Activated T-helper 2 cell treated with anti-CD3 and anti-CD28 coated beads, Interferon-gamma antibody, Interleukin-2, Interleukin-4, amounts not matched to agents 10 μg/mL and 5 μg/mL and 100 μg/mL, durations not matched to agents 14 hours and 24 hours and 36 hours (primary cell): ENCODE data around the gene ATP5F1C. TPM values are rescaled to one million over a fixed set of nuclear protein-coding genes. Genes with fewer than 3 reads are reported as not detected.
"Not testable (repeated sequence)": the region's sequence is repeated elsewhere in the genome, so short reads cannot be mapped to it uniquely, and the experiment has no call there.

ENCODE experiments used
- DNase-seq: peaks from one replicate; pipeline ENCODE4 v3.0.0; 2021; ENCODE audit warnings: low spot score
- H3K27ac Mint-ChIP-seq: one replicate; pipeline ENCODE4 v1.8.0; 2021; ENCODE audit warnings: mixed read lengths
- H3K27me3 Mint-ChIP-seq: one replicate; pipeline ENCODE4 v1.8.0; 2021; ENCODE audit warnings: low read depth, mixed read lengths
- H3K36me3 Mint-ChIP-seq: one replicate; pipeline ENCODE4 v1.8.0; 2021; ENCODE audit warnings: low read depth, mixed read lengths
- H3K4me1 Mint-ChIP-seq: one replicate; pipeline ENCODE4 v1.8.0; 2021; ENCODE audit warnings: low read depth, mixed read lengths
- H3K4me3 Mint-ChIP-seq: one replicate; pipeline ENCODE4 v1.8.0; 2021; ENCODE audit warnings: low read depth, mild to moderate bottlenecking, moderate library complexity, mixed read lengths
- H3K9me3 Mint-ChIP-seq: one replicate; pipeline ENCODE4 v1.8.0; 2021; ENCODE audit warnings: mixed read lengths
- intact Hi-C: fragments of 100-400 bp; cut with micrococcal nuclease; formaldehyde crosslinking; loops from one replicate; pipeline ENCODE4 v1.15.1; 2023
- total RNA-seq: library from RNA; stranded (reverse); gene quantifications from 2 replicates; pipeline ENCODE4 v1.2.3, GENCODE V29; 2022

ATP5F1C gene
- total RNA-seq: 354 and 403 TPM in 2 replicates

DNA sequence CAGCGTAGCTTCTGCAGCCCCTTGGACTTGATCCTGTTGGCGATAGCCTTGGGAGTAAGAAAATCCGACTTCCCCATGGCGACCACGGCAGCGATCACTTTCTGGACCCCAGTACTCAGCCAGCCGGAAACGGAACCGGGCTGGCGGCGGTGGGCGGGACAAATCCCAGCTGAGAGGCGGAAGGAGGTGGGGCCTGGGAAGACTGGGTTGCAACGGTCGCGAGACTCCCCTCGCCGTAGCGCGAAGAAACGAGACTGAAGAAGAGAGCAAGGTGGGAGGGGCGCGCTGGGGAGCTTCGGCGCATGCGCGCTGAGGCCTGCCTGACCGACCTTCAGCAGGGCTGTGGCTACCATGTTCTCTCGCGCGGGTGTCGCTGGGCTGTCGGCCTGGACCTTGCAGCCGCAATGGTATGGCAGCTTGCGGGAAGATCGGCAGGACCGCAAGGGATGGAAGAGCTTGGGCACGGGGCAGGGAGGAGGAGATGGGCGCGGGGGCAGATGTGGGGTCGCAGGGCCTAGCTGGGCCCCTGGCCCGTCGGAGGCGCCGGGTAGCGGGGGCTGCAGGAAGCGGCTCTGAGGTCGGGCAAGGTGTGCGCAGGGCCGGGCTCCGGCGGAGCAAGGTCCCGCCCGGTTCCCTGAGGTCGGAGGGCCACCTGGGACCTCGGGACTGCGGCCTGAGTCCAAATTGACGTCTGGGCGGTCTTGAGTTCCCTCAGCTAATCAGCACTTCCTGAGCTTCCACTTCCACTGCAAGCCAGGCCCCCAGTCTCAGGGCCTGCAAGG, at the start of gene ATP5F1C, which contains the start of gene KIN:
ATP5F1C (plus strand) TSS at position 321 of the 782 bp plus-strand sequence; CDS start at position 352, 31 bp downstream.
KIN (minus strand) TSS at position 137 of the 782 bp plus-strand sequence; CDS start at position 77, 60 bp downstream.
- H3K4me3 Mint-ChIP-seq: no peak within 1 kb of the TSS
- peaks cover 36% of the 10 kb centered on the region for H3K4me1 Mint-ChIP-seq
- H3K36me3 Mint-ChIP-seq: peaks cover 35% of the 10 kb centered on the region
- H3K9me3 Mint-ChIP-seq: no peaks in the 10 kb centered on the region
- no peaks in the 10 kb centered on the region for H3K27me3 Mint-ChIP-seq
- H3K27ac Mint-ChIP-seq: no peak within 1 kb of the TSS
- intact Hi-C loops: loop anchor here (1.0 to 10.0 kb wide), 2 partner anchors 30 to 1517 kb away; partner anchors contain the start of gene TAF3
- DNase-seq: peak; percentile 97

GRCh38 chr10:7738536-7739407, 49.2 kb upstream of the ATP5F1C start:
- H3K9me3 Mint-ChIP-seq: no peaks in the 10 kb centered on the region
- H3K4me1 Mint-ChIP-seq: peaks cover 2% of the 10 kb centered on the region
- no peak overlapping the region for H3K27ac Mint-ChIP-seq
- intact Hi-C loops: no loop called here
- DNase-seq: no peak
- H3K27me3 Mint-ChIP-seq: peaks cover 2% of the 10 kb centered on the region
- H3K36me3 Mint-ChIP-seq: no peaks in the 10 kb centered on the region
- no peak overlapping the region for H3K4me3 Mint-ChIP-seq

- Mint-ChIP-seq H3K27ac (no peak overlapping the region), H3K36me3 (no peaks in the 10 kb centered on the region), H3K4me1 (peaks cover 2% of the 10 kb centered on the region), H3K4me3 (no peak overlapping the region), H3K9me3 (no peaks in the 10 kb centered on the region), H3K27me3 (peaks cover 2% of the 10 kb centered on the region)
- DNase-seq: no peak
- intact Hi-C loops: no loop called here
Observed at GRCh38 chr10:7744307-7744706, 43.7 kb upstream of the ATP5F1C start.

DNA sequence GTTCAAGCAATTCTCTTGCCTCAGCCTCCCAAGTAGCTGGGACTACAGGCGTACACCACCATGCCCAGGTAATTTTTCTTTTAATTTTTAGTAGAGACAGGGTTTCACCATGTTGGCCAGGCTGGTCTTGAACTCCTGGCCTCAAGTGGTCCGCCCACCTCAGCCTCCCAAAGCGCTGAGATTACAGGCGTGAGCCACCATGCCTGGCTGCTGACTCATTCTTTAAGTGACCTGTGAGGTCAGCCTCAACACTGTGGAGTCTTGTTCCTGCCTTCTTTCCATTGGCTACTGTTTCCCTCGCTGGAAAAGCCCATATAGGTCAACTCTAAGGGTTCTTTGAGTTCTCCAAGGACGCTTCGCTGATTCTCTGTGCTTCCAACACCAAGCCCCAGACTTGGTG, 39.3 kb upstream of the ATP5F1C start:
- DNase-seq, H3K4me3 Mint-ChIP-seq, H3K27me3 Mint-ChIP-seq, H3K9me3 Mint-ChIP-seq, intact Hi-C loops, H3K4me1 Mint-ChIP-seq, H3K27ac Mint-ChIP-seq: not testable (repeated sequence)
- peaks cover 19% of the 10 kb centered on the region for H3K36me3 Mint-ChIP-seq

DNA sequence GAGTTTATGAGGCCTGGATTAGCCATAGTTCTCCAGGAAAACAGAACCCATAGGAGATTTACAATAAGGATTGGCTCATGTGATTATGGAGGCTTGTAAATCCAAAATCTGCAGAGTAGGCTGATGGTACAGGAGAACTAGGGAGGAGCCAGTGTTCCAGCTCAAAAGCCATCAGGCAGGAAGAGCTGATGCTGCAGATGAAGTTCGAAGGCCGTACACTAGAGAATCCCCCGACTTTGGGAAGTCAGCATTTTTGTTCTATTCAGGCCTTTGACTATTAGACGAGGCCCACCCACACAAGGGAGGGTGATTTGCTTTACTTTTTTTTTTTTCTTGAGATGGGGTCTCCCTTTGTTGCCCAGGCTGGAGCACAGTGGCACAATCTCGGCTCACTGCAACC, 37.8 kb upstream of the ATP5F1C start:
- intact Hi-C loops: no loop called here
- Mint-ChIP-seq H3K27ac (no peak overlapping the region), H3K4me1 (no peaks in the 10 kb centered on the region), H3K9me3 (no peaks in the 10 kb centered on the region), H3K36me3 (peaks cover 31% of the 10 kb centered on the region), H3K27me3 (no peaks in the 10 kb centered on the region), H3K4me3 (no peak overlapping the region)
- no peak for DNase-seq

- Mint-ChIP-seq H3K27ac (no peak overlapping the region), H3K36me3 (peaks cover 37% of the 10 kb centered on the region)
- no peak for DNase-seq
Observed at GRCh38 chr10:7752251-7752650, 35.7 kb upstream of the ATP5F1C start.

GRCh38 chr10:7755103-7755502, 32.9 kb upstream of the ATP5F1C start:
- H3K27ac Mint-ChIP-seq: no peak overlapping the region
- H3K27me3 Mint-ChIP-seq: no peaks in the 10 kb centered on the region
- no peak overlapping the region for H3K4me3 Mint-ChIP-seq
- no peaks in the 10 kb centered on the region for H3K9me3 Mint-ChIP-seq
- no peaks in the 10 kb centered on the region for H3K4me1 Mint-ChIP-seq
- peaks cover 57% of the 10 kb centered on the region for H3K36me3 Mint-ChIP-seq
- intact Hi-C loops: loop anchor here (5.0 kb wide), 1 partner anchor 228 kb away; no protein-coding TSS in a partner anchor
- no peak for DNase-seq

More at GRCh38 chr10:7752251-7752650, 35.7 kb upstream of the ATP5F1C start:
- Mint-ChIP-seq H3K9me3 (no peaks in the 10 kb centered on the region), H3K4me3 (no peak overlapping the region), H3K4me1 (no peaks in the 10 kb centered on the region), H3K27me3 (no peaks in the 10 kb centered on the region)
- intact Hi-C loops: no loop called here

DNA sequence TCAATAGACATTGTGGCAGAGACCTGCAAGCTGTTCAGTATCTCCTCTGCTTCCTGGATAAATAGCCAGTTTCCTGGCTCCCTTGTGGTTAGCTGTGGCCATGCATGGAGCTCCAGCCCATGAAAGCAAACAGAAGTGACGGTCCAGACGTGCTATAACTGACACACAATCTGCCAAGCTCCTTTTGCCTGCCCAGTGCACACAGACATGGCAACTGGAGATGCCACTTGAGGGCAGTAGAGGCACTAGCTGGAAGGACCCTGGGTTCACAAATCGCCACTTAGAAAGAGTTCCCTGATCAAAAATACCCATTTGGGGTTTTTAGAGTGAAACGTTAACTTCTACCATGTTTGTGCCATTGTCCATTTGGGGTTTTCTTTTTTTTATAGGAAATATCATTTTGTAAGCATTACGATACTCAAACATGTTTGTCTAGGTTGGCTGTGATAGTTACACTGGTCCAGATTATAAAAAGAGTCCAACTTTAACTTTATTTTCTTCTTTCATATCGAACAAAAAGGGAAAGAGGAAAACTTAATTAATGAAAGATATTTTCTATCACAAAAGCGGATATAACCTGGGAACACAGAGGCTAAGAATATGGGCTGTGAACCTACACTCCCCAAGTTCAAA, 31.5 kb upstream of the ATP5F1C start:
- no peak for DNase-seq
- intact Hi-C loops: loop anchor here (5.0 kb wide), 1 partner anchor 229 kb away; no protein-coding TSS in a partner anchor
- Mint-ChIP-seq H3K27ac (no peak overlapping the region), H3K27me3 (no peaks in the 10 kb centered on the region), H3K4me3 (no peak overlapping the region), H3K9me3 (no peaks in the 10 kb centered on the region), H3K36me3 (peaks cover 65% of the 10 kb centered on the region), H3K4me1 (no peaks in the 10 kb centered on the region)

DNA sequence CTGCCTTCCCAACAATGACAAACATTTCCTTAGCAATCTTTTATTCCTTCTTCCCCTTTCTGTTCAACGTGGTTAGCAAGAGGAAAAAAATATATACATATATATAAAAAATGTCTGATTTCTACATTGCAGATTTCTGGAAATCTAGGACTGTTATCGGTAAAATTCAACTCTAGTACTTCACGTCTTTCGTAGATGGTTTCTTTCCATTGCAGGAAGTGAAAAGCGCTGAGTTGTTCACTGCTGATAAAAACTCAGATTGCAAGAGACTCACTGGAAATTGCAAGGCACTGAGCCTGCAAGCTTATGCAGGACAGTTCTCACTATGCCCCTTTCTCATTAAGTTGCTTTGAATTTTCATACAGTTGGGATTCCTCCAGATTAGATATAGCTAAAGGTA, 24.0 kb upstream of the ATP5F1C start:
- no peak for DNase-seq
- Mint-ChIP-seq H3K4me1 (peaks cover 2% of the 10 kb centered on the region), H3K27me3 (no peaks in the 10 kb centered on the region), H3K4me3 (no peak overlapping the region), H3K36me3 (peaks cover 61% of the 10 kb centered on the region), H3K27ac (no peak overlapping the region), H3K9me3 (no peaks in the 10 kb centered on the region)
- intact Hi-C loops: no loop called here

DNA sequence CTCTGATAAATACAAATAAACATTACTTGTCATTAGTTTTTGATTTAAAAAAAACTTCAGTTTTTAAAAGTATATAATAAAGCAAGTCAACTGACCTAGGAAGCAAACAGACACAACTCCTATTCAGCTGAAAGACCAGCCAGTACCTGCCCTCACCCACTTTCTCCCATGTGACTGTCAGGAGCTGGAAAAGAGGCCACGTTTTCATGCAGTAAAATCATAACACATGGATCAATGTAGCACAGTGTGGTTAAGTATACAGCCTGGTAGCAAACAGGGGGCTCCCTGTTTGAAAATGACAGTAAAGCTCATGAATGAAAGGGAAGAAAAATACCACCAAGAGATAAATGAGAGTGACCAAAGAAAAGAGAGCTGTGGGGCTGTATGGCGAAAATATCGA, 21.7 kb upstream of the ATP5F1C start:
- no peak for DNase-seq
- Mint-ChIP-seq H3K4me1 (peaks cover 2% of the 10 kb centered on the region), H3K36me3 (peaks cover 61% of the 10 kb centered on the region), H3K27me3 (no peaks in the 10 kb centered on the region), H3K4me3 (no peak overlapping the region), H3K27ac (no peak overlapping the region), H3K9me3 (no peaks in the 10 kb centered on the region)
- intact Hi-C loops: no loop called here

- H3K9me3 Mint-ChIP-seq: no peaks in the 10 kb centered on the region
- H3K27ac Mint-ChIP-seq: no peak overlapping the region
- intact Hi-C loops: no loop called here
- no peak for DNase-seq
- H3K36me3 Mint-ChIP-seq: peaks cover 61% of the 10 kb centered on the region
- peaks cover 2% of the 10 kb centered on the region for H3K4me1 Mint-ChIP-seq
- H3K4me3 Mint-ChIP-seq: no peak overlapping the region
- H3K27me3 Mint-ChIP-seq: no peaks in the 10 kb centered on the region
Observed at GRCh38 chr10:7767209-7767608, 20.8 kb upstream of the ATP5F1C start.

DNA sequence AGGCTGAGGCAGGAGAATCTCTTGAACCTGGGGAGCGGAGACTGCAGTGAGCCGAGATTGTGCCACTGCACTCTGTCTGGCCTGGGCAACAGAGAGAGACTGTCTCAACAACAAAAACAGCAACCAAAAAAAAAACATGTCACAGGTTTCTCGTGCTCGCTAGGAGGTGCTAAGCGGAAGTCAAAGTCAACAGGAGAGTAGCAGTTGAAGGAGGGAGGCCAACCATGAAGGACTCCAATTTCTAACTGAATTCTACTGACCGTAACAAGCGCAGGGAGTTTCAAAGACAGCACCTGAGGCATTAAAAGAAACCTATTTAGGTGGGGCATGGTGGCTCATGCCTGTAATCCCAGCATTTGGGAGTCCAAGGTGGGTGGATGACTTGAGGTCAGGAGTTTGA, 19.6 kb upstream of the ATP5F1C start:
- Mint-ChIP-seq H3K9me3 (no peaks in the 10 kb centered on the region), H3K36me3 (peaks cover 63% of the 10 kb centered on the region), H3K4me3 (no peak overlapping the region), H3K4me1 (peaks cover 2% of the 10 kb centered on the region), H3K27me3 (no peaks in the 10 kb centered on the region), H3K27ac (no peak overlapping the region)
- intact Hi-C loops: no loop called here
- no peak for DNase-seq
